ENCODE results near the gene OSBP2.

GRCh38 chr22:30876221-30876751 is 181.6 kb downstream of the OSBP2 start:
- no peak for TF ChIP-seq TAF1 (IDR thresholded peaks at IDR 0.05; ENCODE audit: borderline replicate concordance, insufficient read depth, low read length)
- no peak for TF ChIP-seq SIN3A (IDR thresholded peaks at IDR 0.05; ENCODE audit: borderline replicate concordance, insufficient read depth, low read length)
- no peak for TF ChIP-seq REST (IDR thresholded peaks at IDR 0.05; ENCODE audit: insufficient read depth in 1 of 2, low read depth in 2 of 2, low read length in 2 of 2)
- no peak for TF ChIP-seq POLR2AphosphoS5 (IDR thresholded peaks at IDR 0.05; ENCODE audit: low read depth, low read length)

All from PFSK-1 (cell line).